Retinal pigment epithelial cell (primary cell): ENCODE results near the gene TMC3.

Experiments used
- DNase-seq: peaks from one replicate; pipeline ENCODE4 v3.0.0-alpha.2; 2010; ENCODE audit warnings: low read depth
- H3K4me3 ChIP-seq: 2 replicates; pipeline ENCODE4 v1.5.1; 2011; ENCODE audit warnings: mild to moderate bottlenecking, low read length, control low read depth, moderate library complexity
- TF ChIP-seq, protein P1 (sequence below): conservative IDR thresholded peaks from 2 replicates; pipeline ENCODE4 v1.5.1; 2011; ENCODE audit warnings: low read depth, low read length, control low read depth, inconsistent platforms

Gene TMC3

DNA sequence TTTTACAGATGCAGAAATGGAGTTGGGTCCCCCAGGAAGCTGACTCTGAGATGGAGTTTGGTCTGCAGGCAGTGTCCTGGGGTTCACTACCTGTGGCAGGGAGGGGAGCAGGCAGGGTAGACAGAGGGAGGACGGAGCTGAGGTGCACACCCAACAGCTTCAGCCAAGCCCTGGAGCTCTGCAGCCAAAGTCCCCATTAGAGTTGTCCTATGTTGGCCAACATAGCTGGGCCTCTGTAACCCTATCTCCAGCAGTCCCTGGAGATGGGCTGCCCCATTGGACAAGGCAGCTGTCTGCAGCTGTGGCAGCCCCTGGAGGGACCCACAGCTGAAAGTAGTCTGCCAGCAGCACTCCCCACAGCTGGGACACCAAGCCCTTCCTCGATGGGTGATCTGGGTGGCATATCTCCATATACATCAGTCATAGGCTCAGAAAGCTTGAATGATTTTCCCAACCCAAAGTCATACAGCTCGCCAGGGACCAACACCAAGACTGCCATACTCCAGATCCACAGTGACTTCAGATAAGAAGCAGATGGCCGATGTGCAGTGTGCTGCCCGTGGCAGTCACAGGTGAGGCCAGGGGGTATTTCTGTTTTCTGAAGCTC is 82.0 kb downstream of the TMC3 start:
- DNase-seq, result no peak
- no peak overlapping the region for H3K4me3 ChIP-seq
- TF ChIP-seq, protein P1, sequence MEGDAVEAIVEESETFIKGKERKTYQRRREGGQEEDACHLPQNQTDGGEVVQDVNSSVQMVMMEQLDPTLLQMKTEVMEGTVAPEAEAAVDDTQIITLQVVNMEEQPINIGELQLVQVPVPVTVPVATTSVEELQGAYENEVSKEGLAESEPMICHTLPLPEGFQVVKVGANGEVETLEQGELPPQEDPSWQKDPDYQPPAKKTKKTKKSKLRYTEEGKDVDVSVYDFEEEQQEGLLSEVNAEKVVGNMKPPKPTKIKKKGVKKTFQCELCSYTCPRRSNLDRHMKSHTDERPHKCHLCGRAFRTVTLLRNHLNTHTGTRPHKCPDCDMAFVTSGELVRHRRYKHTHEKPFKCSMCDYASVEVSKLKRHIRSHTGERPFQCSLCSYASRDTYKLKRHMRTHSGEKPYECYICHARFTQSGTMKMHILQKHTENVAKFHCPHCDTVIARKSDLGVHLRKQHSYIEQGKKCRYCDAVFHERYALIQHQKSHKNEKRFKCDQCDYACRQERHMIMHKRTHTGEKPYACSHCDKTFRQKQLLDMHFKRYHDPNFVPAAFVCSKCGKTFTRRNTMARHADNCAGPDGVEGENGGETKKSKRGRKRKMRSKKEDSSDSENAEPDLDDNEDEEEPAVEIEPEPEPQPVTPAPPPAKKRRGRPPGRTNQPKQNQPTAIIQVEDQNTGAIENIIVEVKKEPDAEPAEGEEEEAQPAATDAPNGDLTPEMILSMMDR, result no peak

DNA sequence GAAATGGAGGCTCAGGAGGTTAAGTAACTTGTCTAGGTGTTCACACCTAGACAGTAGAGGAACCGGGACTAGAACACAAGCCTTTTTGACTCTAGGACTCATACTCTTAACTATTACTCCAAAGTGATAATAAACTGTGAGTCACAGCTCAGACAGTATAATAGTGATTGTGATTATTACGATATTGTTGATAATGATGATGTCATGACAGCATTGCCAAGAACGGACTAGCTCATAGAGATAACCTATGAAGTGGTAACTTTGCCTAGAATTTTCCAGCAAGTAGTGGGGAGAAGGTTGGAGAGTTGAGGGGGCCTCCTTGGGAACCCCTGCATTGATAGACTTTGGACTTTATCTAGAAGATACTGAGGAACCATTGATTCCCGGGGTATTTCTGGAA is 84.1 kb downstream of the TMC3 start:
- DNase-seq, result no peak
- TF ChIP-seq, protein P1, result no peak
- no peak overlapping the region for H3K4me3 ChIP-seq

DNA sequence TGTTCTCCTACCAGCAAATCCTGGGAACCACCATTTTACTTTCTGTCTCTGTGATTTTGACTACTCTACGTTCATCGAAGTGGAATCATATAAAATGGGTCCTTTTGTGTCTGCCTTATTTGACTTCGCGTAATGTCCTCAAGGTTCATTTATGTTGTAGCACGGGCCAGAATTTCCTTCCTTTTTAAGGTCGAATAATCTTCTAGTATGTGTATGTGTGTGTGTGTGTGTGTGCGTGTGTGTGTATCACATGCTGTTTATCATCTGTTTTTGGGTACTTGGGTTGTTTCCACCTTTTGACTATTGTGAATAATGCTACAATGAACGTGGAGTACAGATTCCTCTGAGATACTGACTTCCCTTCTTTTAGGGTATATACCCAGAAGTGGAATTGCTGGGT is 85.4 kb downstream of the TMC3 start:
- DNase-seq, result no peak
- no peak overlapping the region for H3K4me3 ChIP-seq
- TF ChIP-seq, protein P1, result no peak

DNA sequence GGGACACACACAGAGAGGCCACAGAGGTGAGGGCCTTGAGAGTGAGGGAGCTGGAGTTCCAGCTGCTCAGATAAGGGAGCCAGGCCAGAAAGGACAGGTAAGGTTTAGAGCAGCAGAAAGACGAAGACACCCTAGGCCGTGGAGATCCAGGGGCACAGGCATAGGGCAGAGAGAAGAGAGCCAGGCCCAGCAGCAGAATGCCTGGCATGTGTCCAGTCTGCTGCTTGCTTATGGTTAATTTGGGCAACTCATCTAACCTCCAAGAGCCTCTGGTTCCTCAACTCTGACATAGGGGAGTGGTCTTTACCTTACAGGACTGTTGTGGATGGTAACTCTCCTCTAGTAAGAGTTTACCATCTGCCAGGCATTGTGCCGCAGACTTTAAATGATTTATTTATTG is 86.0 kb downstream of the TMC3 start:
- DNase-seq, result no peak
- TF ChIP-seq, protein P1, result no peak
- H3K4me3 ChIP-seq, result no peak overlapping the region

DNA sequence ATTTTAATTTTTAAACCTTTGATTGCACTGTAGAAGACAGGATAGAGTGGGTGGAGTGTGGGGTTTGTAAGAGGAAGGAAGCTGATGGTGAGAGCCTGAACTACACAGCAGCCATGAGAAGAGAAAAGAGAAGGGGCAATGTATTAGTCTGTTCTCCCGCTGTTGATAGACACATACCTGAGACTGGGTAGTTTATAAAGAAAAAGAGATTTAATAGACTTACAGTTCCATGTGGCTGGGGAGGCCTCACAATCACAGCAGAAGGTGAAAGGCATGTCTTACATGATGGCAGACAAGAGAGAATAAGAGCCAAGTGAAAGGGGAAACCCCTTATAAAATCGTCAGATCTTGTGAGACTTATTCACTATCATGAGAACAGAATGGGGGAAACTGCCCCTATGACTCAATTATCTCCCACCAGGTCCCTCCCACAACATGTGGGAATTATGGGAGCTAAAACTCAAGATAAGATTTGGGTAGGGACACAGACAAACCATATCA is 87.3 kb downstream of the TMC3 start:
- TF ChIP-seq, protein P1, result no peak
- DNase-seq, result no peak
- H3K4me3 ChIP-seq, result no peak overlapping the region

DNA sequence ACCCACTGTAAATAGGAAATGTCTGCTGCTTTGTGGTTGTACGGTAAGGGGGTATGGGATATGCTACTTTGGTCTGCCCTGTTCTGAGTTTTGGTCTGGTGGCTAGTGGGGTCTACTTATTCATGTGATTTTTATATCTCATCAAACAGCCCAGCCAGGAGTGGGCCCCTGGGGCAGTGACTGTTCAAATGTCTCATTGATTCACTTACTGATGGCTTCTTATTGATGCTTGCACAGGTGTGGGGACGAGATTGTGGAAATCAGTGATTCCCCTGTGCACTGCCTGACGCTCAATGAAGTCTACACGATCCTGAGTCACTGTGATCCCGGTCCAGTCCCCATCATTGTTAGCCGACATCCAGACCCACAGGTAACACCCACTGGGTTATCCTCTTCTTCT is 88.6 kb downstream of the TMC3 start:
- no peak overlapping the region for H3K4me3 ChIP-seq
- TF ChIP-seq, protein P1, result no peak
- no peak for DNase-seq

DNA sequence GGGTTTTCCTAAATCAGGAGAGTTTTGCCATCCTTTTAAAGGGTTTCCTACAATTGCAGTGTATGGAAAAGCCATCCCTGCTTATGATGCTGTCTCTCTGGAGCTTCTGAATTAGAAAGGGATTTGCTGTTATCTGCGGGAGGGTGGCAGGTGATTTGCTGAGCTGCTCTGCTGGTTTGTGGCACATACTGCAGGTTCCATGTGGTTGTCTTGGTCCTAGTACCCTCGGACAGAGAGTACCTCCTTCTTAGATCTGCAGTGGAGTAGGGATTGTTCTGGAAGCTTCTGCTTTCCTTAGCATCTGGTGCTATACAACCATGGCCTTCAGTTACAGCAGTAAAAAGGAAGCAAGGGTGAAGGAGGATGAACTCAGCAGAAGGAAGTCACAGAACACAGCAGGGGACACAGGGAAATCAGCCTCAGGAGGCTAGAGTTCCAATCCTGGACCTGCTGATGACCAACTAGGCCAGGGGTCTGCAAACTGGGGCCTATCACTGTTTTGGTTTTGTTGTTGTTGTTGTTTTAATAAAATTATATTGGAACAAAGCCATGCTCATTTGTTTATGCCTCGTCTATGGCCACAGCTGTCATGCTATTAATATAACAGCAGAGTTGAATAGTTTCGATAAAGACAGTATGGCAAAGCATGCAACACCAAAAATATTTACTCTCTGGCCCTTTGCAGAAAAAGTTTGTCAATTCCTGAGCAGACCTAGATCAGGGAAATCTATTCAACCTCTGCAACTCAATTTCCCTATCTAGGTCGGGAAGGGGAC is 89.6 kb downstream of the TMC3 start:
- no peak overlapping the region for H3K4me3 ChIP-seq
- DNase-seq, result no peak
- TF ChIP-seq, protein P1, result no peak
